Transverse colon (tissue), 4 donors: ENCODE measurements around the gene WWOX. TPM values are rescaled to one million over a fixed set of nuclear protein-coding genes. Genes with fewer than 3 reads are reported as not detected.

Experiments used
- DNase-seq: peaks from one replicate; pipeline ENCODE4 v3.0.0-alpha.2; 2019
- H3K27ac ChIP-seq, 4 donors: fragments of 200-600 bp; sonication (generic); 2 replicates each; pipeline ENCODE4 v1.5.1; 2016 to 2018; ENCODE audit warnings: inconsistent platforms in 4 of 4
- H3K27me3 ChIP-seq: fragments of 200-600 bp; sonication (generic); 2 replicates; pipeline ENCODE4 v1.5.1; 2017; ENCODE audit warnings: inconsistent platforms
- H3K36me3 ChIP-seq, 4 donors: fragments of 200-600 bp; sonication (generic); 2 replicates each; pipeline ENCODE4 v1.5.1; 2017 to 2019; ENCODE audit warnings: inconsistent platforms in 4 of 4
- H3K4me1 ChIP-seq, 4 donors: fragments of 200-600 bp; sonication (generic); 2 replicates each; pipeline ENCODE4 v1.5.1; 2017 to 2020; ENCODE audit warnings: inconsistent platforms in 4 of 4
- H3K4me3 ChIP-seq, 4 donors: fragments of 200-600 bp; sonication (generic); 1 replicate in 1 of 4; 2 replicates in 3 of 4; pipeline versions ENCODE4 v1.5.1 to v1.6.1; 2017 to 2019; ENCODE audit warnings: inconsistent platforms in 4 of 4
- H3K9me3 ChIP-seq, 2 donors: fragments of 200-600 bp; sonication (generic); 2 replicates each; pipeline ENCODE4 v1.5.1; 2017 to 2019; ENCODE audit warnings: inconsistent platforms in 2 of 2
- EP300 ChIP-seq: sonication (generic); formaldehyde crosslinking; IDR thresholded peaks from one replicate; pipeline ENCODE4 v1.6.1; 2017; ENCODE audit warnings: antibody characterized with exemption, low read depth
- POLR2A ChIP-seq: fragments of 450-650 bp; IDR thresholded peaks from one replicate; pipeline ENCODE4 v1.6.1; 2016; ENCODE audit warnings: antibody characterized with exemption, mild to moderate bottlenecking, moderate library complexity
- POLR2AphosphoS5 ChIP-seq, 3 donors: sonication (generic); formaldehyde crosslinking; IDR thresholded peaks; one replicate each; pipeline ENCODE4 v1.6.1; 2016; ENCODE audit warnings: antibody characterized with exemption in 3 of 3
- WGBS, 2 donors: methylation state at CpG; one replicate each; pipeline ENCODE4 v1.1.5; 2018; ENCODE audit warnings: low coverage in 1 of 2; 5-methylcytosine and 5-hydroxymethylcytosine counted together
- in situ Hi-C, 4 donors: fragments of 200-750 bp; cut with MboI; loops; one replicate each; pipeline versions ENCODE4 v1.15.0 to v1.15.1; 2017; ENCODE audit warnings: low sequenced_read_pairs in 3 of 4, low pct_ligation_motif_present in 1 of 4, low pct_unique_long_range_greater_than_20kb in 1 of 4
- intact Hi-C: fragments of 100-400 bp; cut with DNase I; formaldehyde crosslinking; loops from one replicate; pipeline ENCODE4 v1.15.1; 2023; ENCODE audit warnings: low total_unique reads
- total RNA-seq, 4 donors: library from RNA; depleted of rRNA; stranded (reverse); fragments of >200 nt; gene quantifications; one replicate each; pipeline ENCODE4 v1.1.0, GENCODE V29; 2016
- TF ChIP-seq, protein P1 (sequence below), 5 experiments: fragments of 200-600 bp in 3 of 5; fragments of 450-650 bp in 2 of 5; sonication (generic) in 3 of 5; IDR thresholded peaks; 1 replicate in 2 of 5; 2 replicates in 3 of 5; pipeline ENCODE4 v1.5.1; 2016 to 2017; ENCODE audit warnings: antibody characterized with exemption in 5 of 5, inconsistent platforms in 3 of 5, mild to moderate bottlenecking in 2 of 5, moderate library complexity in 1 of 5

WWOX gene
- total RNA-seq, 4 donors from 2014 or later: 11.2 to 53.8 (median 24.8) TPM

DNA sequence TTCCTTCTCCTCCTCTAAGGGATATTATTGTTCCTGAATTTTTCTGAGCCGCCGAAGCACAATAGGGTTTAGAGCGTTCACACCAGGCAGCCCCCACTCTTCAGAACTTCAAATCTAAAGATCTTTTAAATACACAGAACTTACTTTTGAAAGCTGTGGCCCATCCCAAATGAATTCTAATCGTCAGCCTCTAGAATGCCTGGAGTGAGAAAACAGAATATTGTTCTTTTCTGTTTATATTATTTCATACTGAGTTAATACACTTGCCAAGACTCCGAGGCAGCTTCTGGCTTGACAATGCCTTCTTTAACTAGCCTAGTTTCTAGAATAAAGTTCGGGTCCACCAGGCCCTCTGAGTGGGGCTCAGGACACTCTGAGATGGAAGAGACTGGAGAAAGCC is 405.6 kb downstream of the WWOX start:
- H3K4me1 ChIP-seq: peaks cover 6 to 13% (median 8%) of the 10 kb centered on the region in 4 donors
- DNase-seq: no peak
- no peak overlapping the region for H3K4me3 ChIP-seq
- H3K9me3 ChIP-seq: no peaks in the 10 kb centered on the region
- in situ Hi-C loops (loop anchor here (10.0 to 25.0 kb wide), 5 partner anchors 257 to 1107 kb away; partner anchors contain the start of gene MAF (in 3 of the 4)), intact Hi-C loops (loop anchor here (2.0 kb wide), 1 partner anchor 1092 kb away; no protein-coding TSS in a partner anchor)
- no peaks in the 10 kb centered on the region for H3K27me3 ChIP-seq
- H3K27ac ChIP-seq: peak overlapping the region; percentile 63 to 78 (median 68)
- no peaks in the 10 kb centered on the region for H3K36me3 ChIP-seq
- TF ChIP-seq, protein P1, sequence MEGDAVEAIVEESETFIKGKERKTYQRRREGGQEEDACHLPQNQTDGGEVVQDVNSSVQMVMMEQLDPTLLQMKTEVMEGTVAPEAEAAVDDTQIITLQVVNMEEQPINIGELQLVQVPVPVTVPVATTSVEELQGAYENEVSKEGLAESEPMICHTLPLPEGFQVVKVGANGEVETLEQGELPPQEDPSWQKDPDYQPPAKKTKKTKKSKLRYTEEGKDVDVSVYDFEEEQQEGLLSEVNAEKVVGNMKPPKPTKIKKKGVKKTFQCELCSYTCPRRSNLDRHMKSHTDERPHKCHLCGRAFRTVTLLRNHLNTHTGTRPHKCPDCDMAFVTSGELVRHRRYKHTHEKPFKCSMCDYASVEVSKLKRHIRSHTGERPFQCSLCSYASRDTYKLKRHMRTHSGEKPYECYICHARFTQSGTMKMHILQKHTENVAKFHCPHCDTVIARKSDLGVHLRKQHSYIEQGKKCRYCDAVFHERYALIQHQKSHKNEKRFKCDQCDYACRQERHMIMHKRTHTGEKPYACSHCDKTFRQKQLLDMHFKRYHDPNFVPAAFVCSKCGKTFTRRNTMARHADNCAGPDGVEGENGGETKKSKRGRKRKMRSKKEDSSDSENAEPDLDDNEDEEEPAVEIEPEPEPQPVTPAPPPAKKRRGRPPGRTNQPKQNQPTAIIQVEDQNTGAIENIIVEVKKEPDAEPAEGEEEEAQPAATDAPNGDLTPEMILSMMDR (IDR thresholded peaks at IDR 0.05): no peak
- TF ChIP-seq POLR2AphosphoS5 (IDR thresholded peaks at IDR 0.05) (no peak), EP300 (no peak), POLR2A (no peak)
- 61 to 65% methylated on average over 4 to 6 of the region's 6 CpGs for WGBS, 2 donors

DNA sequence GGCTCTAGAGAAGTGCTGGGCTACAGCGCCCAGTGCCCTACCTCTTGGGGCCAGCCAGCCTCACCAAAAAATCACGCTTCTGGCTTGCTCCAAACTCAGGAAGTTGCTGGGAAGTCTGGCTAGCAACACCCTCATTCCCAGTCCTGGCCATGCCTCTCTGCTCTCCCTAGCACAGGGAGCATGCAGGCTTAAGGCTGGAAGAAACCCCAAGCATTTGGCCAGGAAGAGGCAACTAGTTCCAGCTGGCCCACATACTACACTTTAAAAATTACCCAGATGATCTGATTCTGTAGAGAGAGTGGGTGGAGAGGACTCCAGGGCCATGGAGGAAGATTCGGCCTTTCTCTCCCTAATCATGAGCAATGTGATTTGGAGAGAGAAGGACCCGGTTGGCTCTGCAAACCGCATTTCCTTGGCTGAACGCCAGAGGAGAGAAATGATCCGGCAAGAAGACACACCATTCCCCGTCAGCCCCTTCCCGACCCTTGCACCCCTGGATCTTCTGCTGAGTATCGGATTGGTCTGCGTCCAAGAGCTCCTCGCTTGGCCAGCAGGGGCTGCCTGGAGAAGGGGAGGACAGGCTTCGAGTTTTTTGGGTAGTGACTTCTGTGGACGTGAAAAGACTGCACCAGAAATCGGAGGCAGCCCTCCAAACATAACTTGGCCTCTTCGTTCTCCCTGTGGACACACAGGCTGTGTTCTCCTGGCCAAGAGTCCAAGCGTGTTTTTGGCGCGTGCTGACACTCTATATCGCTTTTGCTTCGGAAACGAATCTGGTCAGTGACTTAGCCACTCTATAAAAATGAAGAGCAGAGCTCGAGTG is 406.3 kb downstream of the WWOX start:
- 67 to 68% methylated on average over 8 to 23 of the region's 23 CpGs for WGBS, 2 donors
- in situ Hi-C loops: loop anchor here (10.0 to 25.0 kb wide), 5 partner anchors 257 to 1107 kb away; partner anchors contain the start of gene MAF (in 3 of the 4)
- Histone ChIP-seq H3K27me3 (no peaks in the 10 kb centered on the region), H3K4me3 (no peak overlapping the region), H3K9me3 (no peaks in the 10 kb centered on the region), H3K4me1 (peaks cover 6 to 13% (median 8%) of the 10 kb centered on the region in 4 donors), H3K36me3 (no peaks in the 10 kb centered on the region), H3K27ac (peak overlapping the region; percentile 63 to 78 (median 68))
- TF ChIP-seq, protein P1 (IDR thresholded peaks at IDR 0.05): peak in 1 of 5 experiments; percentile 25
- TF ChIP-seq POLR2A: no peak
- TF ChIP-seq POLR2AphosphoS5 (IDR thresholded peaks at IDR 0.05): no peak
- no peak for TF ChIP-seq EP300
- DNase-seq: peak; percentile 30
- intact Hi-C loops: loop anchor here (2.0 kb wide), 1 partner anchor 1091 kb away; no protein-coding TSS in a partner anchor

DNA sequence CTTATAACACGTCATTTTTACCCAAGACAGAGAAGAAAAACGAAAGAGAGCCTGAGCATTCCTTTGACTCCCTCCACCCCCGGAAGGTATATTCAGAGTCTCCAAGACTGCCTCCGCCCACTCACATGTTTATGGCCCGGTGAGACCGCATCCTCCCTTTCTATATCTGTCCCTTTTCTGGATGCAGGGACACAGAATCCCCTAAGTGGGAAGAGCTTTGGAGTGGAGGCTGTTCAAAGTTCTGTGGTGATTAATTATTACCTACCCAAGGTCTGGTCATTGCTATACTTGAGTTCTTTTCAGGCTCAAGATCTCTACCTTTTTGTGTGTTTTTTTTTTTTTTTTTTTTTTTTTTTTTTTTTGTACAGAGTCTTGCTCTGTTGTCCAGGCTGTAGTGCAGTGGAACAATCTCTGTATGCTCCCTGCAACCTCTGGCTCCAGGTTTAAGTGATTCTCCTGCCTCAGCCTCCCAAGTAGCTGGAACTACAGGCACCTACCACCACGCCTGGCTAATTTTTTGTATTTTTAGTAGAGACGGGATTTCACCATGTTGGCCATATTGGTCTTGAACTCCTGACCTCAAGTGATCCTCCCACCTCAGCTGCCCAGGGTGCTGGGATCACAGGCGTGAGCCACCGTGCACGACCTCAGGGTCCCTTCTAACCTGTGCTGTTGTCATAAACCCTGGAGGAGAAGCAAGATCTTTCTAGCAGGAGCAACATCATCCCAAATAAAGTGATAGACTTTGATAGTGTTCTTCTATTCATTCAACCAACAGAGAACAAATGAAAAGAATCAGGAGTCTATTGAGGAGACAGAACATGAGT is 407.1 kb downstream of the WWOX start:
- no peaks in the 10 kb centered on the region for H3K9me3 ChIP-seq
- no peak for DNase-seq
- H3K4me1 ChIP-seq: peaks cover 6 to 13% (median 8%) of the 10 kb centered on the region in 4 donors
- 79% methylated on average over 5 to 11 of the region's 11 CpGs for WGBS, 2 donors
- intact Hi-C loops (no loop called here), in situ Hi-C loops (loop anchor here (10.0 to 25.0 kb wide), 5 partner anchors 256 to 1106 kb away; partner anchors contain the start of gene MAF (in 3 of the 4))
- H3K4me3 ChIP-seq: no peak overlapping the region
- H3K27me3 ChIP-seq: no peaks in the 10 kb centered on the region
- TF ChIP-seq EP300: no peak
- TF ChIP-seq POLR2AphosphoS5 (IDR thresholded peaks at IDR 0.05): no peak
- peak overlapping the region; percentile 63 to 78 (median 68) for H3K27ac ChIP-seq
- no peaks in the 10 kb centered on the region for H3K36me3 ChIP-seq

DNA sequence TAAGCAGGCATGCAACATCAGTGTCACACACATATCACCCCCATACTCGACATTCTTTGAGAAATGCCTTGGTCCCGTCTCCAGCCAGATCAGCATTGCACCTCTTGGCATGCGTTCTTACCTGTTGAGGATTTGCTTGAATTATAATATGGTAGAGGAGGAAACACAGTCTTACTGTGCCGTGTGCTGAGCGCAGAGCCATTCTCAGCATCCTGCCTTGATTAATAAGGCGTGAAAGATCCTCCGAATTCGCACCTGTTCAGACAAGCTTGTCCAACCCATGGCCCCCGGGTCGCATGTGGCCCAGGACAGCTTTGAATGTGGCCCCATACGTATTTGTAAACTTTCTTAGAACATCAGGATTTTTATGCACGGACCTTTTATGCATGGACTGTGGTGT is 408.1 kb downstream of the WWOX start:
- DNase-seq: no peak
- 90 to 100% methylated on average over 1 to 12 of the region's 12 CpGs for WGBS, 2 donors
- Histone ChIP-seq H3K4me1 (peaks cover 6 to 13% (median 8%) of the 10 kb centered on the region in 4 donors), H3K4me3 (no peak overlapping the region), H3K27ac (no peak overlapping the region), H3K27me3 (no peaks in the 10 kb centered on the region), H3K36me3 (no peaks in the 10 kb centered on the region), H3K9me3 (no peaks in the 10 kb centered on the region)
- intact Hi-C loops: no loop called here
- no peak for TF ChIP-seq EP300
- TF ChIP-seq POLR2AphosphoS5 (IDR thresholded peaks at IDR 0.05): no peak
- TF ChIP-seq POLR2A: no peak
- TF ChIP-seq, protein P1 (IDR thresholded peaks at IDR 0.05): no peak
- in situ Hi-C loops: loop anchor here (10.0 to 25.0 kb wide), 5 partner anchors 255 to 1105 kb away; partner anchors contain the start of gene MAF (in 3 of the 4)
